Peyer's patch (tissue), 4 donors: ENCODE data around the gene GNB1L. TPM values are rescaled to one million over a fixed set of nuclear protein-coding genes. Genes with fewer than 3 reads are reported as not detected.

ENCODE experiments used
- DNase-seq, 3 donors: peaks; one replicate each; pipeline ENCODE4 v3.0.0-alpha.2; 2017 to 2019
- H3K27ac ChIP-seq, 4 donors: fragments of 200-600 bp; sonication (generic); one replicate each; pipeline ENCODE4 v1.5.1; 2016 to 2019
- H3K27me3 ChIP-seq, 2 donors: fragments of 200-600 bp; sonication (generic); one replicate each; pipeline ENCODE4 v1.5.1; 2019
- H3K36me3 ChIP-seq, 3 donors: fragments of 200-600 bp; sonication (generic); one replicate each; pipeline ENCODE4 v1.5.1; 2016 to 2019
- H3K4me1 ChIP-seq, 4 donors: fragments of 200-600 bp; sonication (generic); one replicate each; pipeline ENCODE4 v1.5.1; 2016 to 2019
- H3K4me3 ChIP-seq, 4 donors: fragments of 200-600 bp; sonication (generic); 1 replicate in 3 of 4; 2 replicates in 1 of 4; pipeline ENCODE4 v1.5.1; 2016 to 2019; ENCODE audit warnings: mild to moderate bottlenecking in 1 of 4
- H3K9me3 ChIP-seq, 4 donors: fragments of 200-600 bp; sonication (generic); one replicate each; pipeline ENCODE4 v1.5.1; 2016 to 2019; ENCODE audit warnings: mild to moderate bottlenecking in 1 of 4
- POLR2A ChIP-seq, 2 donors: fragments of 450-650 bp; IDR thresholded peaks; one replicate each; pipeline ENCODE4 v1.5.1; 2017; ENCODE audit warnings: antibody characterized with exemption in 2 of 2, mild to moderate bottlenecking in 2 of 2, moderate library complexity in 2 of 2
- total RNA-seq, 4 donors: library from RNA; depleted of rRNA; stranded (reverse); fragments of >200 nt; gene quantifications; one replicate each; pipeline ENCODE4 v1.1.0, GENCODE V29; 2016
- TF ChIP-seq, protein P1 (sequence below), 6 experiments: fragments of 450-650 bp in 4 of 6; fragments of 200-600 bp in 2 of 6; sonication (generic) in 1 of 6; IDR thresholded peaks; one replicate each; pipeline ENCODE4 v1.5.1; 2017 to 2019; ENCODE audit warnings: antibody characterized with exemption in 6 of 6, mild to moderate bottlenecking in 3 of 6, moderate library complexity in 1 of 6

GNB1L gene
- total RNA-seq, 4 donors from 2014 or later, result 3.1 to 6.6 (median 4.9) TPM

DNA sequence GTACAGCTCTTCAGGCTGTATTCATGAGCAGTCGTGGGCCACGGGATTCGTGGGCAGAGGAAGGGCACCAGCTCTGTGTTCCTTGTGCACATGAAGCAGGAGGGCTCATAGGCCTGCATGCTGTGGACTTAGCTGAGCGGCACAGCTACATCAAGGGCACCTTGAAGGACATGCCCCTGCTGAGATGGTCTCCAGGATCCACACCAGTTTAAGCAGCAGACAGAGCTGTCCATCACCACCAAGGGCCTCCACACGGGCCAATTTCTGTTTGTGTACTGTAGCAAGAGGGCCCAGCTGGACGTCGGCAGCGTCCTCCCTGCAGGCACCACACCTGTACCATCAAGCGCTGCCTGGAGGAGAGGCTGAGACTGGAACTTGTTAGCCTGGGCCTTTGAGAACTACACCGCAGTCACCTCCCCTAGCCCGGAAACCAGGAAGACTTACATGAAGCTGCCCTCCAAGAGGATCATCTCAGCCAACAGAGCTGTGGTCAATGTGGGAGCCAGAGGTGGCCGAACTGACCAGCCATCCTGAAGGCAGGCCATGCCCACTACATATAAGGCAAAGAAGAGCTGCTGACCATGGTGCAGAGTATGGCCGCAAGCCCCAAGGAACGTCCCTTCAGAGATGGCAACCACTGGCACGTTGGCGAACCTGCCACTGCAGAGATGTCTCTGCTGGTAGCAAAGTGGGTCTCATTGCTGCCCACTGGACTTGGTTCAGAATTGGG, 32.7 kb upstream of the GNB1L start:
- peaks cover 0 to 35% (median 21%) of the 10 kb centered on the region in 4 donors for H3K4me1 ChIP-seq
- H3K27ac ChIP-seq, result peak overlapping the region in 1 of 4 donors; percentile 62
- H3K9me3 ChIP-seq, result no peaks in the 10 kb centered on the region
- no peak for DNase-seq
- no peak overlapping the region for H3K4me3 ChIP-seq
- no peaks in the 10 kb centered on the region for H3K36me3 ChIP-seq
- TF ChIP-seq, protein P1, sequence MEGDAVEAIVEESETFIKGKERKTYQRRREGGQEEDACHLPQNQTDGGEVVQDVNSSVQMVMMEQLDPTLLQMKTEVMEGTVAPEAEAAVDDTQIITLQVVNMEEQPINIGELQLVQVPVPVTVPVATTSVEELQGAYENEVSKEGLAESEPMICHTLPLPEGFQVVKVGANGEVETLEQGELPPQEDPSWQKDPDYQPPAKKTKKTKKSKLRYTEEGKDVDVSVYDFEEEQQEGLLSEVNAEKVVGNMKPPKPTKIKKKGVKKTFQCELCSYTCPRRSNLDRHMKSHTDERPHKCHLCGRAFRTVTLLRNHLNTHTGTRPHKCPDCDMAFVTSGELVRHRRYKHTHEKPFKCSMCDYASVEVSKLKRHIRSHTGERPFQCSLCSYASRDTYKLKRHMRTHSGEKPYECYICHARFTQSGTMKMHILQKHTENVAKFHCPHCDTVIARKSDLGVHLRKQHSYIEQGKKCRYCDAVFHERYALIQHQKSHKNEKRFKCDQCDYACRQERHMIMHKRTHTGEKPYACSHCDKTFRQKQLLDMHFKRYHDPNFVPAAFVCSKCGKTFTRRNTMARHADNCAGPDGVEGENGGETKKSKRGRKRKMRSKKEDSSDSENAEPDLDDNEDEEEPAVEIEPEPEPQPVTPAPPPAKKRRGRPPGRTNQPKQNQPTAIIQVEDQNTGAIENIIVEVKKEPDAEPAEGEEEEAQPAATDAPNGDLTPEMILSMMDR (IDR thresholded peaks at IDR 0.05), result no peak
- TF ChIP-seq POLR2A (IDR thresholded peaks at IDR 0.05), result no peak
- H3K27me3 ChIP-seq, result no peaks in the 10 kb centered on the region

DNA sequence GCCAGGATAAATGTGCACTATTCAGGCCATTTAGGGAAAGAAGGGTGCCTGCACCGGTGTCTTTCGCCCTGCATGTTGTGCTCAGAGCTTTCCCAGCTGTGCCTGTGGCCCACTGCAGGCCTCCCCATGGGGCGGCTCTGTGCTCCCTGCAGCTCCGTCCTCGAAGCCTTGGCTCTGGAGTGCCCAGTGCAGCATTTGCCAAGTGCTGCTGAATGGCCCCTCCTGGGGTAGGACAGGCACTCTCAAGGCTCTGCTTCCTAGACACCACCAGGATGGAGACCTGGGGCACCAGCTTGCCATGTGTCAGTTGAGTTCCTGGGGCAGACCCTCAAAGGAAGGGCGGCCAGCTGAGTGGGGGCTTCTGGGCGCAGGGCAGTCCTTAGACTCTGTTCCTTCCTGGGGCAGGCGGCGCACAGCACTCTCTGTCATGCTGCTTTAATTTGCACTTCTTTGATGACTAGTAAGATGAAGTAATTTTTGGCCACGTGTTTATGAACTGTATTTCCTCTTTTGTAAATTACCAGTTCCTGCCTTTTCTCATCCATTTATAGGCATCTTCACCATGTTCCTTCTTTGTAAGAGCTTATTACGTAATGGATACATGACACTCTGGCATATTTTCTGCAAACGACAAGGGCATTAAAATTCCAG, 32.1 kb upstream of the GNB1L start:
- TF ChIP-seq POLR2A (IDR thresholded peaks at IDR 0.05), result no peak
- TF ChIP-seq, protein P1 (IDR thresholded peaks at IDR 0.05), result no peak
- peaks cover 0 to 28% (median 18%) of the 10 kb centered on the region in 4 donors for H3K4me1 ChIP-seq
- H3K4me3 ChIP-seq, result no peak overlapping the region
- H3K27ac ChIP-seq, result peak overlapping the region in 1 of 4 donors; percentile 62
- DNase-seq, result peak in 2 of 3 donors; percentile 51 to 69
- H3K9me3 ChIP-seq, result no peaks in the 10 kb centered on the region
- H3K36me3 ChIP-seq, result no peaks in the 10 kb centered on the region
- no peaks in the 10 kb centered on the region for H3K27me3 ChIP-seq

DNA sequence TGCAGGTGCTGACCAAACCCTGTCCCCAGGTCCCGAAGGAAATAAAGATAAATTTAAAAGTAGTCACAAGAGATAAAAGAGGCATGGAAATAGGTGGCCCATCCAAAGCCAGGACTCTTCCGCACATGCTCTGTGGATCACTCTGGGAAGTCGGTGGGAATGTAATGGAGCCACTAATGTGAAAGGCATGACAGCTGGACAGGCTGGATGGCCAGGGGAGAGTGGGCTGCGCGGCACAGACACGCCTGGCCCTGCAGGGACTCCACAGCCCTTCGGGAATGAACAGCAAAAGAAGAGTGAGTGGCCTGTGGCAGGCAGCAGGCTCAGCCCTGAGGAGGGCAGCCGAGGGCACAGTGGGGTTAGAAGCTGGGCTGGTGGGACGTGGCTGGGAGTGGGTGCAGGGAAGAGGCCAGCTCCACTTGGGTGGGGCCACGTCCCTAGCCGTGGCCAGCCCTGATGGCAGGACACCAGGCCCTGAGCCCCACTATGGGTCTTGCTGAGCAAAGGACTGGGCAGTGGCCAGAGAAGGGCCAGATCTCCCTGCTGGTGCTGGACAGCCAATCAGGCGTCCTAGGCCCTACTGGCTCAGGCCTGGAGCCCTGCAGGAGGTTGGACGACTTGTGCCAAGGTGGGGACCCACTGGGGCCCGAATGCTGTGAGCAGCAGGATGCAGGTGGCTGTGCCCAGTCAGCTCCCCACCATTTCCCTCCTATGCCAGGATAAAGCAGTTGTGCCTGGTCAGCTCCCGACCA, 31.3 kb upstream of the GNB1L start:
- Histone ChIP-seq H3K9me3 (no peaks in the 10 kb centered on the region), H3K4me1 (peaks cover 0 to 21% (median 13%) of the 10 kb centered on the region in 4 donors), H3K36me3 (no peaks in the 10 kb centered on the region), H3K27ac (peak overlapping the region in 1 of 4 donors; percentile 62), H3K27me3 (no peaks in the 10 kb centered on the region), H3K4me3 (no peak overlapping the region)
- TF ChIP-seq, protein P1 (IDR thresholded peaks at IDR 0.05), result no peak
- TF ChIP-seq POLR2A (IDR thresholded peaks at IDR 0.05), result no peak
- DNase-seq, result peak in 1 of 3 donors; percentile 25

DNA sequence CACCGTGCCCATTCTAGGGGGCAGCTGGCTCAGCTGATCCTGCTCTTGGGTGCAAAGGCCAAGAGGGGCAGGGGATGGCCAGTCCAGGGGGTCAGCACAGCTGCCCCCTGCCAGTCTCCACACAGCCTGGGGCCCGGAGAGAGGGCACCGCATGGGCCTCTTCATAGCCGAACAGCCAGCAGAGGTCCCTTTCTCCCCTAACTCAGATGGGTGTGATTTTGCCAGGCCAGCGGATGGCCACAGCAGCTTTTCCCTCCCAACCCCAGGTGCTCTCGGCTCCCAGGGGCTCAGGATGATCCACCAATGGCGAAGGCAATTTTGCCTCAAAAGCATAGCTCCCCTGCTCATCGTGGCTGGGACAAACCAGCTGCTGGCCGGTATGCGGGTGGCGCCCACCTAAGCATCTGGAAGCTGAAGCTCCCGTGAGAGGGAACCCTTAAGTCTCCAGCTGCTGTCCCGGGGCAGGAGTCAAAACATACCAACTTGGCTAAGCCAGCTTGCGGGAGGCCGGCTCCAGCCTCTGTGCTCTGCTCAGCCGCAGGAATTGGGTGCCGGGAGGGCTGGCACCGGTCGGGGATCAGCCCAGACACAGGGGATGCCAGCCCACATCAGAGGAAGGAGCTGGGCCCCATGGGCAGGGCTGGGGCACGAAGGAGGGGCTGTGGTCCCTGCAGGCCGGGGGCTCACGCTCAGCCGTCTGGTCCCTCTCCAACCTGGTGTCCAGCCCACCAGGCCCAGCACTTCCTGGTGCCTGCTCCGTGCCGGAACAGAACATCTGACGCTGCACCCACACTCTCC, 30.5 kb upstream of the GNB1L start:
- peak in 1 of 3 donors; percentile 36 for DNase-seq
- Histone ChIP-seq H3K9me3 (no peaks in the 10 kb centered on the region), H3K27me3 (no peaks in the 10 kb centered on the region), H3K4me3 (no peak overlapping the region), H3K4me1 (peaks cover 0 to 15% (median 10%) of the 10 kb centered on the region in 4 donors), H3K27ac (peak overlapping the region in 1 of 4 donors; percentile 38), H3K36me3 (no peaks in the 10 kb centered on the region)
- TF ChIP-seq, protein P1 (IDR thresholded peaks at IDR 0.05), result no peak
- no peak for TF ChIP-seq POLR2A (IDR thresholded peaks at IDR 0.05)
